WTC11 (cell line): Measurements from ENCODE around the gene STUM. TPM values are rescaled to one million over a fixed set of nuclear protein-coding genes. Genes with fewer than 3 reads are reported as not detected.

ENCODE experiments used
- ATAC-seq: fragments of 200-7000 bp; cut with Tn5 transposase; 2 replicates; pipeline ENCODE4 v1.10.0; 2021; ENCODE audit warnings: mild to moderate bottlenecking, moderate library complexity
- CTCF ChIA-PET: fragments of 300-600 bp; sonication (Branson Sonifier 250); formaldehyde crosslinking; loops from one replicate; lab custom pipeline; 2021; ENCODE audit warnings: antibody characterized with exemption; lab: Charles Lee
- POLR2A ChIA-PET: fragments of 350-600 bp; sonication (Branson Sonifier 250); formaldehyde crosslinking; loops from one replicate; lab custom pipeline; 2021; ENCODE audit warnings: antibody characterized with exemption; lab: Charles Lee
- DNase-seq: peaks from one replicate; pipeline ENCODE4 v3.0.0; 2021; ENCODE audit warnings: low spot score
- H3K27ac Mint-ChIP-seq: 2 replicates; pipeline ENCODE4 v1.8.0; 2021; ENCODE audit warnings: mixed read lengths
- H3K27me3 Mint-ChIP-seq: 2 replicates; pipeline ENCODE4 v1.8.0; 2021; ENCODE audit warnings: low read depth, mild to moderate bottlenecking, moderate library complexity, mixed read lengths
- H3K36me3 Mint-ChIP-seq: 2 replicates; pipeline ENCODE4 v1.8.0; 2021; ENCODE audit warnings: mixed read lengths
- H3K4me1 Mint-ChIP-seq: 2 replicates; pipeline ENCODE4 v1.8.0; 2022; ENCODE audit warnings: mixed read lengths
- H3K4me3 Mint-ChIP-seq: 2 replicates; pipeline ENCODE4 v1.8.0; 2021; ENCODE audit warnings: mild to moderate bottlenecking, moderate library complexity, mixed read lengths
- H3K9me3 Mint-ChIP-seq: 2 replicates; pipeline ENCODE4 v1.8.0; 2021; ENCODE audit warnings: mixed read lengths
- ERG ChIP-seq: fragments of 250-450 bp; sonication (Bioruptor Pico); IDR thresholded peaks from 2 replicates; pipeline ENCODE4 v1.8.0; 2021; ENCODE audit warnings: mild to moderate bottlenecking
- ESRRA ChIP-seq: sonication (generic); formaldehyde crosslinking; IDR thresholded peaks from 2 replicates; pipeline ENCODE4 v1.8.1; 2022; ENCODE audit warnings: mild to moderate bottlenecking, missing genetic modification reagents, borderline replicate concordance
- FOXJ3 ChIP-seq: sonication (generic); formaldehyde crosslinking; IDR thresholded peaks from 2 replicates; pipeline ENCODE4 v1.9.0; 2021; ENCODE audit warnings: missing genetic modification reagents, mild to moderate bottlenecking, borderline replicate concordance
- GTF2I ChIP-seq: fragments of 250-450 bp; sonication (Bioruptor Pico); conservative IDR thresholded peaks from 2 replicates; pipeline ENCODE4 v1.4.0; 2021; ENCODE audit warnings: mild to moderate bottlenecking
- NR3C1 ChIP-seq: sonication (generic); formaldehyde crosslinking; conservative IDR thresholded peaks from 2 replicates; pipeline ENCODE4 v1.8.1; 2023; ENCODE audit warnings: low read depth, mild to moderate bottlenecking, missing genetic modification reagents
- PRDM15 ChIP-seq: sonication (generic); formaldehyde crosslinking; IDR thresholded peaks from 2 replicates; pipeline ENCODE4 v1.8.0; 2022; ENCODE audit warnings: missing genetic modification reagents
- RELA ChIP-seq: sonication (generic); formaldehyde crosslinking; IDR thresholded peaks from 2 replicates; pipeline ENCODE4 v1.8.1; 2022; ENCODE audit warnings: missing genetic modification reagents, mild to moderate bottlenecking, borderline replicate concordance
- SMAD4 ChIP-seq: sonication (generic); formaldehyde crosslinking; IDR thresholded peaks from 2 replicates; pipeline ENCODE4 v1.8.0; 2022; ENCODE audit warnings: mild to moderate bottlenecking, missing genetic modification reagents
- SOX15 ChIP-seq: fragments of 250-450 bp; sonication (Bioruptor Pico); IDR thresholded peaks from 2 replicates; pipeline ENCODE4 v1.9.0; 2021; ENCODE audit warnings: mild to moderate bottlenecking
- STAT6 ChIP-seq: sonication (generic); formaldehyde crosslinking; conservative IDR thresholded peaks from 2 replicates; pipeline ENCODE4 v1.8.1; 2023; ENCODE audit warnings: mild to moderate bottlenecking, low read depth, missing genetic modification reagents, moderate library complexity
- TEAD1 ChIP-seq: sonication (generic); formaldehyde crosslinking; IDR thresholded peaks from 2 replicates; pipeline ENCODE4 v1.8.0; 2022; ENCODE audit warnings: mild to moderate bottlenecking, missing genetic modification reagents
- TP53 ChIP-seq: sonication (generic); formaldehyde crosslinking; IDR thresholded peaks from 2 replicates; pipeline ENCODE4 v1.8.1; 2023; ENCODE audit warnings: mild to moderate bottlenecking, missing genetic modification reagents
- ZBTB21 ChIP-seq: sonication (generic); formaldehyde crosslinking; IDR thresholded peaks from 2 replicates; pipeline ENCODE4 v1.8.1; 2023; ENCODE audit warnings: mild to moderate bottlenecking, missing genetic modification reagents, borderline replicate concordance
- ZNF232 ChIP-seq: sonication (generic); formaldehyde crosslinking; IDR thresholded peaks from 2 replicates; pipeline ENCODE4 v1.8.0; 2022; ENCODE audit warnings: mild to moderate bottlenecking, missing genetic modification reagents
- ZNF281 ChIP-seq: sonication (generic); formaldehyde crosslinking; IDR thresholded peaks from 2 replicates; pipeline ENCODE4 v1.8.0; 2023; ENCODE audit warnings: mild to moderate bottlenecking, missing genetic modification reagents
- ZNF512 ChIP-seq: sonication (generic); formaldehyde crosslinking; IDR thresholded peaks from 2 replicates; pipeline ENCODE4 v1.8.1; 2022; ENCODE audit warnings: missing genetic modification reagents, borderline replicate concordance
- total RNA-seq: library from RNA; stranded (reverse); gene quantifications from 3 replicates; pipeline ENCODE4 v1.2.3, GENCODE V29; 2021

Gene STUM
- total RNA-seq, 1 experiment from 2014 or later = 2.5 TPM

GRCh38 chr1:226658546-226659125 is 110.1 kb downstream of the STUM start:
- CTCF ChIA-PET = interaction anchor here (0.8 to 1.5 kb wide), 5 partner anchors 9 to 32 kb away, joined by 3 to 9 read pairs (median 4); no protein-coding TSS in a partner anchor
- POLR2A ChIA-PET = interaction anchor here (0.7 kb wide), 1 partner anchor 45 kb away, joined by 3 read pairs; no protein-coding TSS in a partner anchor
- TF ChIP-seq SMAD4 (CRISPR knock-in tag) = no peak
- no peak for TF ChIP-seq RELA
- TF ChIP-seq NR3C1 (CRISPR knock-in tag) = no peak
- TF ChIP-seq ZNF281 (CRISPR knock-in tag) = no peak
- TF ChIP-seq ZNF232 (CRISPR knock-in tag) = no peak
- no peak for TF ChIP-seq ZBTB21 (CRISPR knock-in tag)
- TF ChIP-seq SOX15 (CRISPR knock-in tag) = no peak
- TF ChIP-seq ZNF512 (CRISPR knock-in tag) = no peak
- TF ChIP-seq TEAD1 = no peak
- no peak for TF ChIP-seq GTF2I (CRISPR knock-in tag)
- TF ChIP-seq ESRRA = no peak
- TF ChIP-seq PRDM15 (CRISPR knock-in tag) = no peak
- TF ChIP-seq TP53 (CRISPR knock-in tag) = no peak
- no peak for TF ChIP-seq ERG
- no peak for TF ChIP-seq STAT6 (CRISPR knock-in tag)
- TF ChIP-seq FOXJ3 (CRISPR knock-in tag) = no peak
- TF ChIP-seq, all 79 proteins: peak for 0
- DNase-seq (no peak), ATAC-seq (no peak)
- Mint-ChIP-seq H3K36me3 (no peaks in the 10 kb centered on the region), H3K9me3 (no peaks in the 10 kb centered on the region), H3K4me1 (peaks cover 87% of the 10 kb centered on the region), H3K4me3 (no peak overlapping the region), H3K27ac (no peak overlapping the region), H3K27me3 (no peaks in the 10 kb centered on the region; the same call in 1 of the 2 replicates)

Other genes with a start within 250 kb of the STUM start
- 10.4 to 15.7 TPM (median 10.7 TPM) in 3 replicates for gene LIN9, start 239.6 kb upstream of the STUM start, total RNA-seq
- gene PARP1, start 140.7 kb upstream of the STUM start, total RNA-seq = 366 to 376 TPM (median 371 TPM) in 3 replicates
- 13.1 to 15.6 TPM (median 13.5 TPM) in 3 replicates for gene ITPKB, start 190.5 kb downstream of the STUM start, total RNA-seq